T-helper 2 cell treated with Interferon-gamma antibody and Interleukin-4, amounts not matched to agents 5 μg/mL and 100 μg/mL, for 36 hours (primary cell): ENCODE data around the gene GPR37L1.
"Not testable (repeated sequence)": the region's sequence is repeated elsewhere in the genome, so short reads cannot be mapped to it uniquely, and the experiment has no call there.

ENCODE experiments used
- DNase-seq: peaks from one replicate; pipeline ENCODE4 v3.0.0; 2021; ENCODE audit warnings: low spot score
- H3K27ac Mint-ChIP-seq: one replicate; pipeline ENCODE4 v1.8.0; 2021; ENCODE audit warnings: mild to moderate bottlenecking, mixed read lengths
- H3K27me3 Mint-ChIP-seq: one replicate; pipeline ENCODE4 v1.8.0; 2021; ENCODE audit warnings: low read depth, mixed read lengths
- H3K36me3 Mint-ChIP-seq: one replicate; pipeline ENCODE4 v1.8.0; 2021; ENCODE audit warnings: low read depth, mixed read lengths
- H3K4me1 Mint-ChIP-seq: one replicate; pipeline ENCODE4 v1.8.0; 2021; ENCODE audit warnings: low read depth, mixed read lengths
- H3K4me3 Mint-ChIP-seq: one replicate; pipeline ENCODE4 v1.8.0; 2022; ENCODE audit warnings: mild to moderate bottlenecking, moderate library complexity, mixed read lengths
- H3K9me3 Mint-ChIP-seq: one replicate; pipeline ENCODE4 v1.8.0; 2021; ENCODE audit warnings: mixed read lengths

GPR37L1 gene

GRCh38 chr1:202170726-202171125, 48.0 kb downstream of the GPR37L1 start:
- Mint-ChIP-seq H3K4me3 (no peak overlapping the region), H3K4me1 (peaks cover 18% of the 10 kb centered on the region)

GRCh38 chr1:202171292-202172014, 48.7 kb downstream of the GPR37L1 start:
- H3K9me3 Mint-ChIP-seq: no peaks in the 10 kb centered on the region
- H3K27ac Mint-ChIP-seq: no peak overlapping the region
- H3K36me3 Mint-ChIP-seq: no peaks in the 10 kb centered on the region
- DNase-seq: no peak
- H3K4me3 Mint-ChIP-seq: no peak overlapping the region
- no peaks in the 10 kb centered on the region for H3K27me3 Mint-ChIP-seq
- H3K4me1 Mint-ChIP-seq: peaks cover 13% of the 10 kb centered on the region

More at GRCh38 chr1:202170726-202171125, 48.0 kb downstream of the GPR37L1 start:
- Mint-ChIP-seq H3K27ac (no peak overlapping the region), H3K9me3 (no peaks in the 10 kb centered on the region), H3K27me3 (no peaks in the 10 kb centered on the region), H3K36me3 (no peaks in the 10 kb centered on the region)
- DNase-seq: no peak

- Mint-ChIP-seq H3K9me3 (no peaks in the 10 kb centered on the region), H3K4me3 (no peak overlapping the region), H3K27ac (no peak overlapping the region), H3K27me3 (no peaks in the 10 kb centered on the region), H3K4me1 (peaks cover 9% of the 10 kb centered on the region), H3K36me3 (no peaks in the 10 kb centered on the region)
- DNase-seq: no peak
Observed at GRCh38 chr1:202172015-202172355, 49.3 kb downstream of the GPR37L1 start.

- H3K27ac Mint-ChIP-seq: no peak overlapping the region
- no peaks in the 10 kb centered on the region for H3K36me3 Mint-ChIP-seq
- no peaks in the 10 kb centered on the region for H3K9me3 Mint-ChIP-seq
- H3K4me3 Mint-ChIP-seq: no peak overlapping the region
- no peak for DNase-seq
- H3K27me3 Mint-ChIP-seq: no peaks in the 10 kb centered on the region
- peaks cover 6% of the 10 kb centered on the region for H3K4me1 Mint-ChIP-seq
Observed at GRCh38 chr1:202173993-202174392, 51.3 kb downstream of the GPR37L1 start.

- H3K9me3 Mint-ChIP-seq: no peaks in the 10 kb centered on the region
- H3K27me3 Mint-ChIP-seq: no peaks in the 10 kb centered on the region
- no peak for DNase-seq
- no peaks in the 10 kb centered on the region for H3K4me1 Mint-ChIP-seq
- no peak overlapping the region for H3K4me3 Mint-ChIP-seq
- H3K36me3 Mint-ChIP-seq: no peaks in the 10 kb centered on the region
- H3K27ac Mint-ChIP-seq: no peak overlapping the region
Observed at GRCh38 chr1:202176949-202177927, 54.5 kb downstream of the GPR37L1 start.

- no peaks in the 10 kb centered on the region for H3K27me3 Mint-ChIP-seq
- H3K4me1 Mint-ChIP-seq: peaks cover 10% of the 10 kb centered on the region
- no peak overlapping the region for H3K4me3 Mint-ChIP-seq
- no peaks in the 10 kb centered on the region for H3K36me3 Mint-ChIP-seq
- no peak for DNase-seq
- H3K27ac Mint-ChIP-seq: no peak overlapping the region
- H3K9me3 Mint-ChIP-seq: no peaks in the 10 kb centered on the region
Observed at GRCh38 chr1:202179828-202180750, 57.4 kb downstream of the GPR37L1 start.

GRCh38 chr1:202180751-202181139, 58.0 kb downstream of the GPR37L1 start:
- not testable (repeated sequence) for H3K27ac Mint-ChIP-seq, H3K36me3 Mint-ChIP-seq, DNase-seq, H3K27me3 Mint-ChIP-seq, H3K4me3 Mint-ChIP-seq, H3K9me3 Mint-ChIP-seq
- H3K4me1 Mint-ChIP-seq: peaks cover 10% of the 10 kb centered on the region

- no peak for DNase-seq
- no peaks in the 10 kb centered on the region for H3K36me3 Mint-ChIP-seq
- peaks cover 10% of the 10 kb centered on the region for H3K4me1 Mint-ChIP-seq
- no peak overlapping the region for H3K4me3 Mint-ChIP-seq
- H3K27me3 Mint-ChIP-seq: no peaks in the 10 kb centered on the region
- H3K27ac Mint-ChIP-seq: no peak overlapping the region
- H3K9me3 Mint-ChIP-seq: no peaks in the 10 kb centered on the region
Observed at GRCh38 chr1:202181586-202181985, 58.9 kb downstream of the GPR37L1 start.

- Mint-ChIP-seq H3K27me3 (no peaks in the 10 kb centered on the region), H3K4me1 (peaks cover 10% of the 10 kb centered on the region), H3K27ac (no peak overlapping the region), H3K4me3 (no peak overlapping the region), H3K36me3 (no peaks in the 10 kb centered on the region), H3K9me3 (no peaks in the 10 kb centered on the region)
- no peak for DNase-seq
Observed at GRCh38 chr1:202182040-202182877, 59.5 kb downstream of the GPR37L1 start.
